Activated gamma-delta T cell (primary cell): ENCODE measurements around the gene RALGPS1.

Source experiments
- DNase-seq: peaks from one replicate; lab custom pipeline; 2025; lab: John Stamatoyannopoulos, UW

RALGPS1 gene

DNA sequence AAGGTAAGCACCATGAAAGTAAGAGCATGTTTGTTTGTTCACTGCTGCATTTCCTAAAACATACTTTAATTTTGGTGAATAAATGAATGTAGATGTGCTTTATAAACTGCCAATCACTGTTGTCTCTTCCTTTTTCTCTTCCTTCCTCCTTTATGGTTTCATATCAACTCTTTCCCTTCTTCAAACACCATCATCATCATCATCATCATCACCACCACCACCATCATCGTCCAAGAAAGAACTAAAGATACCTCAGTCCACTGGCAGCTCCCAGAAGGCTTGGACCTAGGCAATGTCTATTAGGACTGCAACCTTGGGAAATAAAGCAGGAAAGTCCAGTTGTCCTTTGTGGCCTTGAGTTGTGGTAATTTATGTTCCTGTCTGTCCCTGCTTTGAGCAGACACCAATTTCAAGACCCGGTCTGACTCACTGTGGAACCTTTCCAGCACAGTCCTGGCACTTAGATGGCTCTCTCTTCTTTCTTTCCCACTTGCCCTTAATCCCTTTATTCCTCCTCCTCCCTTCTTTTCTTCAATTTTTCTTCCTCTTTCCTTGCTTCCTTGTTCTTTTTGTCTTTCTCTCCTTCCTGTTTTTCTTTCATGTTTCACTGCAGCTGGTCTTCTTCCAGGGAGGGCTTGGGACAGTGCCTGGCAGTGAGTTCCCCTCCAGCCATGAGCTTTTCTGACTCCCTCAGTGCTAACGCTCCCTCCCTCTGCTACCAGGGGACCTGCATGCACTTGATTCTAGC, 108.5 kb downstream of the RALGPS1 start:
- DNase-seq = no peak

GRCh38 chr9:127025042-127025441, 110.5 kb downstream of the RALGPS1 start:
- DNase-seq = no peak

GRCh38 chr9:127027694-127028093, 113.1 kb downstream of the RALGPS1 start:
- no peak for DNase-seq

DNA sequence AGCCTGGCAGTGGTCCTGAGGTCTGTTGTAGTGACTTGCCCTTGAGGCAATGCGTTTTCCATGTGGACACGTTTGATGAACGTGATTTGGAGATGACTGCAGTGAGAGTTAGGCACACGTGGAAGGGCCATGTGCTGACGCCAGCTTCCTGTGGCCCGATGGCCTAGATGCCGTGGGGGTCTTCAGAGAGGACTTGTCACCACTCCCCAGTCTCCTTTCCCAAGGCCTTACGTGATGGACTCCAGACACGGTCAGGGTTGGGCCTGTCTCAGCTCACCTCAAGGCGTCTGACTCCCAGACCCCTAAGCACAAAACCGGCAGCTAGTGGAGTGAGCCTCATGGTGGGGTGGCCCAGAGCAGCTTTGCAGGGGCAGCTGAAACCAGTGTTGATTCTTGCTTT, 115.0 kb downstream of the RALGPS1 start:
- DNase-seq = no peak

- DNase-seq = no peak
Measured at GRCh38 chr9:127030814-127031740, 116.5 kb downstream of the RALGPS1 start.

- no peak for DNase-seq
Measured at GRCh38 chr9:127032256-127032655, 117.7 kb downstream of the RALGPS1 start.

GRCh38 chr9:127033061-127033460, 118.5 kb downstream of the RALGPS1 start:
- no peak for DNase-seq

- no peak for DNase-seq
Measured at GRCh38 chr9:127033789-127034188, 119.2 kb downstream of the RALGPS1 start.

- no peak for DNase-seq
Measured at GRCh38 chr9:127034691-127035090, 120.1 kb downstream of the RALGPS1 start.

DNA sequence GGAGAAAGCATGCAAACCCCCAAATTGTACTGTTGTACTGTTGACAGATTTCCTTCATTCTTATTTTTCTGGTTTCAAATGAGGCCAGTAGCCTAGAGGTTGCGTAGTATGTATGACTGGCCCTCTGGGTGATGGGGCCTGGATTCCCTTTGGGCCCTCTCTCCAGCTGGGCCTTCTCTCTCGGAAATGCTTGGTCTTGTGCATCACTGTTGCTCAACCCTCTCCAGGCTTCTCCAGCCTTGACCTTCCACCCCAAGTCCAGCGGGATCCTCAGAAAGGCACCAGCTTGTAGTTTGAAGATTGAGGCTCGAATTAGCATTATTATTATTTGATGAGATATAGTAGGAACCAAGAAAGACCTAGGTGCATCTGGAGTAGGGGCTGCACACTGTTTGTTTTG, 120.8 kb downstream of the RALGPS1 start:
- no peak for DNase-seq

DNA sequence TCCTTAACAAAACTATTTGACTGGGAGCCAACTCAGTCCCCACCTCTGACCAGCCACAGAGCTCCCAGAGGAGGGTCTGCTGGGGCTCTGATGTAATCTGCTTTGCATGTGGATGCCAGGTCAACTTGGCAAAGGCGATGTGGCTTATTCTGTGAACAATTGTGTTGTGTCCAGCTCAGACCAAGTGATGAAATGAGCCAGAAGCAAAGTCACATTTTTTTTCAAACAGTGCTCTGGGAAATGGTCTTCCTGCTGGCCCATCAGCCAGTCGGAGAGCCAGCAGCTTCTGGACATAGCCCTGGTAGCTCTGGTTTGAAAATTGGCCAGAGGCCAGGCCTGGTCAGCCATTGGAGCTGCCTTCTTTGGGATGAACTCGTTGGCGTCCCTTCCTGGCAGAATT, 121.4 kb downstream of the RALGPS1 start:
- no peak for DNase-seq

GRCh38 chr9:127036437-127036836, 121.9 kb downstream of the RALGPS1 start:
- no peak for DNase-seq

GRCh38 chr9:127038531-127038930, 123.9 kb downstream of the RALGPS1 start:
- DNase-seq = no peak

DNA sequence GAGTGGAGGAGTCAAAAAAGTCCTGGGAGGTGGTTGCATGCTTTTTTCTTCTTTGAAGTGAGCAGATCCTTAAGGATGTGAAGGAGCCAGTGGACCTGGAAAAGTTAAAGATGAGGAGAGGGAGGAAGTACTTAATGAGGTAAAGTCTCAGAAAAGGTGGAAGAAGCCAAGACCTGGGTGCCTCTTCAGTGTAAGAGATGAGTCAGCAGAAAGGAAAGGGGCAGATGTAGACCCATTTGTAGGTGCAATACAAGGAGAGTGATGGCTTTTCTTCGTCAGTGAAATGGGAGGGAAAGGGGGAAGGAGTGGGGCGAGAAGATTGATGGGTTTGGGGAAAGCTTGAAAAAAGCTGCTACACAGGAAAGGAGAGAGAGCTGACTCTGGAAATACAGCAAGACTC, 124.9 kb downstream of the RALGPS1 start:
- no peak for DNase-seq

GRCh38 chr9:127045148-127045547, 130.6 kb downstream of the RALGPS1 start:
- DNase-seq = no peak

DNA sequence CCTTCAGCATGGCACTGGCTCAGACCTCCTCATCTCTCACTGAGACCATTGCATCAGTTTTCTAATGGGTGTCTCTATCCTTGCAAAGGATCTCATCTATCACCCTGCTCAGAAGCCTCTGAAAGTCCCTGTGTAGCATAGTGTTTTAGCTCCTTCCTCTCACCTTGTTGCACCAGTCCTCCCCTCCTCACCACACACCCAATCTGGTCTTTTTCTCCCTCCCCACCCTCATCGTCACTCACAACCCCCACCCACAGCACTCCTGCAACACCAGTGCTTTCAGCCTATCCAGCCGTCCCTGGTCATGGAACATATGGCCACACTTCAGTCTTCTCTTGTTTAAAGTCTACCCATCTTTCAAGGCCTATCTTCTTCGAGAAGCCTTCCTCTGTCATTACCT, 133.4 kb downstream of the RALGPS1 start:
- no peak for DNase-seq

- DNase-seq = no peak
Measured at GRCh38 chr9:127049044-127049443, 134.5 kb downstream of the RALGPS1 start.

GRCh38 chr9:127049581-127049980, 135.0 kb downstream of the RALGPS1 start:
- no peak for DNase-seq

DNA sequence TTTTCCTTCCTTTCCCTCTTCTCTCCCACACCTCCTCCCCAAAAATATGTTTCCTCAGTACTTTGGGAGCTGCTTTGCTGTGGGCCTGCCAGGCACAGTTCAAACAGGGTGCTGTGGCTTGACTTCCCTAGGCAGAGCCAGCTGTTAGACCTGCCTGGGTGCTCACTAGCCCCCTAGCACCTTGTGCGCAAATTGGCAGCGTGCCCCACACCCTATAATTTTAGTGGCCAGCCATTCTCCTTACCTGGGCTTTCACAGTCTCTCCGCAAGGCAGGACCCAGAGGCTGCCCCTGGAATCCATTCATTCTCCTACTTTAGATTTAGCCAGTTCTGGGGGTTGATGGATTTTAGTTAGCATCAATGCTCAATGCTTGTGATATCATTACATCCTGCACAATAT, 135.6 kb downstream of the RALGPS1 start:
- no peak for DNase-seq

- no peak for DNase-seq
Measured at GRCh38 chr9:127050591-127051001, 136.0 kb downstream of the RALGPS1 start.

- no peak for DNase-seq
Measured at GRCh38 chr9:127051881-127052595, 137.5 kb downstream of the RALGPS1 start.

DNA sequence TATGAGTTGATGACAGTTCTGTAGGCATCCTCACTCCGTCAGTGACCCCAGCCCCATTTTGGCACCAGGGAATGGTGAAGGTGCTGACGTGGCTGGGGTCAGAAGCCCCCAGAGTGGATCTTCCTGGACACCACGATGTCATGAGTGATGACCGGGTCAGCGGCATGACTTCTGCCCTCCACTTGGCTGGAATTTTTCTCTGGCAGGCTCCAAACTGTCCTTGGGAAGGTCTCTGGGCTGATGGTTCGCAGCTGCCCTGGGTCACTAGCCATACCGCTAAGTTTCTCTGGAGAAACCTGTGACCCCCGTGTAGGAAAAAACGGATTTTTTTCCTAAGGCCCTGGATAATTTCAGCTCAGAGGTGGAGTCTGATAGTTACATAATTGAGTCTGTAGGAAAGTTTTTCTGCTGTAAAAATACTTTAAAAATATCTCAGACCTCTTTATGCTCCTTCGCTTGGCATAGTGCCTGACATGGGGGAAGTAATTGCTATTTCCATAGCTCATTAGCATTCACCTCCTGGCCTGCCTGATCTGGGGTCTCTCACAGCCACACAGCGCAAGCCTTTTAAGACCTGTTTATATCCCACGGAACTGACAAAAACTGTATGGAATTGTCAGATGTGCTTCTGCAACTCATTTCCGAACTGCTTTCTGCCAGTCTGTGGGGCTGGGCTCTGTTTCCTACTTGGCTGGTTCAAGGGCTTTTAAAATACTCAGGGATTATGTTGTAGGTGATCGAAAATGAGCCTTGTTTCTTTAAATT, 138.7 kb downstream of the RALGPS1 start:
- DNase-seq = no peak
